ENCODE data around the gene TMEM154. TPM values are rescaled to one million over a fixed set of nuclear protein-coding genes. Genes with fewer than 3 reads are reported as not detected.

TMEM154 gene
- total RNA-seq, 1 experiment from 2014 or later: 3.6 TPM

DNA sequence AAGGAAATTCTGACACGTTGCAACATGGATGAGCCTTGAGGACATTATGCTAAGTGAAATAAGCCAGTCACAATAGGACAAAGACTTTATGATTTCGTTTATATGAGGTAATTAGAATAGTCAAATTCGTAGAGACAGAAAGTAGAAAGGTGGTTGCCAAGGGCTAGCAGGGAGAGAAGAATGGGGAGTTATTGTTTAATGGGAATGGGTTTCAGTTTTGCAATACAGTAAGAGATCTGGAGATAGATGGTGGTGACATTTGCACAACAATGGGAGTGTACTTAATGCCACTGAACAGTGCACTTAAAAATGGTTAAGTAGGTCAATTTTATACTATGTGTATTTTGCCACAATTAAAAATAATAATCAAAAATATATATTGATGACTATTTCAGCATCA, 43.4 kb upstream of the TMEM154 start:
- no peak overlapping the region for H3K9ac ChIP-seq (ENCODE audit: low read length)
- H2AFZ ChIP-seq (ENCODE audit: low read length): no peak overlapping the region
- no peak overlapping the region for H3K4me3 ChIP-seq (ENCODE audit: low read length)
- DNase-seq: no peak
- no peak overlapping the region for H3K27ac ChIP-seq (ENCODE audit: low read length)
- no peaks in the 10 kb centered on the region for H3K27me3 ChIP-seq (ENCODE audit: low read length)
- ChIA-PET POLR2A (ENCODE audit: unreplicated experiment) (no interaction called here), CTCF (no interaction called here)
- no peaks in the 10 kb centered on the region for H3K79me2 ChIP-seq (ENCODE audit: low read length)
- H3F3A ChIP-seq (ENCODE audit: low read length, unreplicated experiment): no peaks in the 10 kb centered on the region
- H3K36me3 ChIP-seq (ENCODE audit: low read depth, low read length): no peaks in the 10 kb centered on the region
- intact Hi-C loops (cut with micrococcal nuclease): no loop called here
- no peaks in the 10 kb centered on the region for H3K9me2 ChIP-seq (replicated peaks; ENCODE audit: low read length)
- no peaks in the 10 kb centered on the region for H3K9me3 ChIP-seq (ENCODE audit: low read length)
- H4K20me1 ChIP-seq (ENCODE audit: low read length): no peaks in the 10 kb centered on the region
- H3K4me2 ChIP-seq (ENCODE audit: low read length): no peak overlapping the region
- no TSS peak for BruUV-seq (replicated peaks)
- TF ChIP-seq EZH2 (IDR thresholded peaks at IDR 0.05; ENCODE audit: low read length, unreplicated experiment) (no peak), EZH2phosphoT487 (IDR thresholded peaks at IDR 0.05; ENCODE audit: borderline replicate concordance, low read length) (no peak)
- TF ChIP-seq, protein P1, sequence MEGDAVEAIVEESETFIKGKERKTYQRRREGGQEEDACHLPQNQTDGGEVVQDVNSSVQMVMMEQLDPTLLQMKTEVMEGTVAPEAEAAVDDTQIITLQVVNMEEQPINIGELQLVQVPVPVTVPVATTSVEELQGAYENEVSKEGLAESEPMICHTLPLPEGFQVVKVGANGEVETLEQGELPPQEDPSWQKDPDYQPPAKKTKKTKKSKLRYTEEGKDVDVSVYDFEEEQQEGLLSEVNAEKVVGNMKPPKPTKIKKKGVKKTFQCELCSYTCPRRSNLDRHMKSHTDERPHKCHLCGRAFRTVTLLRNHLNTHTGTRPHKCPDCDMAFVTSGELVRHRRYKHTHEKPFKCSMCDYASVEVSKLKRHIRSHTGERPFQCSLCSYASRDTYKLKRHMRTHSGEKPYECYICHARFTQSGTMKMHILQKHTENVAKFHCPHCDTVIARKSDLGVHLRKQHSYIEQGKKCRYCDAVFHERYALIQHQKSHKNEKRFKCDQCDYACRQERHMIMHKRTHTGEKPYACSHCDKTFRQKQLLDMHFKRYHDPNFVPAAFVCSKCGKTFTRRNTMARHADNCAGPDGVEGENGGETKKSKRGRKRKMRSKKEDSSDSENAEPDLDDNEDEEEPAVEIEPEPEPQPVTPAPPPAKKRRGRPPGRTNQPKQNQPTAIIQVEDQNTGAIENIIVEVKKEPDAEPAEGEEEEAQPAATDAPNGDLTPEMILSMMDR (conservative IDR thresholded peaks at IDR 0.05; ENCODE audit: low read depth, low read length): no peak
- no peak for ATAC-seq
- H3K4me1 ChIP-seq (ENCODE audit: insufficient read depth, low read length): peaks cover 11% of the 10 kb centered on the region; the same call in 1 of the 2 replicates

DNA sequence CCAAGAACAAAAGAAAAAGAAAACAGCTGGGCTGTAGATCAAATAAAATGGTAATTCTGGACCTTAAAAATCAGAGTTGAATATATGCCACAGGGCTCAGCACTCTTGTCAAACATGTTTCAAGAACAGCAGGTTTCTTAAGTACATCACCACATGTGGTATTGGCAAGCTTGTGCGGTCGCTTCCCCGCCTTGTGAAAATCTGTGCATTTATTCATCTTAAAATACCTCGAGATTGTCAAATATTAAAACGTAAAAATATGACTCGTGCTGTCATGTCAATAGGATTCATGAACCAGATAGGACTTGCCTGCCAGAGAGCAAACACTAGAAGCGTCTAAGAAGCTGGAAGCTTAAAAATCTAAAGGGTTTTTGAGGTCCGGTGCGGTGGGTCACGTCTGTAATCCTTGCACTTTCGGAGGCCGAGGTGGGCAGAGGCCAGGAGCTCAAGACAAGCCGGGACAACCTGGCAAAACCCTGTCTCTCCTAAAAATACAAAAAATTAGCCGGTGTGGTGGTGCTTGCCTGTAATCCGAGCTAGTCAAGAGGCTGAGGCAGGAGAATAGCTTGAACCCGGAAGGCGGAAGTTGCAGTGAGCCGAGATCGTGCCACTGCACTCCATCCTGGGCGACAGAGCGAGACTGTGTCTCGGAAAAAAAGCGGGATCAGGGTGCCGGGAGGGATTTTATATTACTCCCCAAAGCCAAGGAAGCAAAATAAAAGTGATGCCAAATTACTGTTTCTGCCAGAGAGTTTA, 40.2 kb upstream of the TMEM154 start:
- Histone ChIP-seq H3K4me2 (ENCODE audit: low read length) (peak overlapping the region; percentile 78), H3K9me3 (ENCODE audit: low read length) (no peaks in the 10 kb centered on the region), H3K27me3 (ENCODE audit: low read length) (no peaks in the 10 kb centered on the region), H3K4me1 (ENCODE audit: insufficient read depth, low read length) (peaks cover 11% of the 10 kb centered on the region; the same call in 1 of the 2 replicates), H3F3A (ENCODE audit: low read length, unreplicated experiment) (no peaks in the 10 kb centered on the region), H3K9me2 (replicated peaks; ENCODE audit: low read length) (no peaks in the 10 kb centered on the region), H3K79me2 (ENCODE audit: low read length) (no peaks in the 10 kb centered on the region), H3K9ac (ENCODE audit: low read length) (peak overlapping the region; percentile 39), H3K27ac (ENCODE audit: low read length) (no peak overlapping the region), H3K4me3 (ENCODE audit: low read length) (peak overlapping the region; percentile 58), H3K36me3 (ENCODE audit: low read depth, low read length) (no peaks in the 10 kb centered on the region), H4K20me1 (ENCODE audit: low read length) (no peaks in the 10 kb centered on the region), H2AFZ (ENCODE audit: low read length) (peak overlapping the region; percentile 92)
- CTCF ChIA-PET: interaction anchor here (0.6 to 1.0 kb wide), 2 partner anchors 79 to 284 kb away, joined by 3 read pairs; no protein-coding TSS in a partner anchor
- DNase-seq (peak; percentile 30), ATAC-seq (peak; percentile 46)
- TF ChIP-seq, protein P1 (conservative IDR thresholded peaks at IDR 0.05; ENCODE audit: low read depth, low read length): no peak
- no peak for TF ChIP-seq EZH2 (IDR thresholded peaks at IDR 0.05; ENCODE audit: low read length, unreplicated experiment)
- TF ChIP-seq EZH2phosphoT487 (IDR thresholded peaks at IDR 0.05; ENCODE audit: borderline replicate concordance, low read length): no peak
- no TSS peak for BruUV-seq (replicated peaks)
- intact Hi-C loops (cut with micrococcal nuclease): no loop called here
- POLR2A ChIA-PET (ENCODE audit: unreplicated experiment): no interaction called here

- DNase-seq (no peak), ATAC-seq (no peak)
- intact Hi-C loops (cut with micrococcal nuclease): no loop called here
- no peaks in the 10 kb centered on the region for H3K27me3 ChIP-seq (ENCODE audit: low read length)
- CTCF ChIA-PET: interaction anchor here (0.6 to 1.0 kb wide), 2 partner anchors 79 to 283 kb away, joined by 3 read pairs; no protein-coding TSS in a partner anchor
- H2AFZ ChIP-seq (ENCODE audit: low read length): peak overlapping the region; percentile 92; the same call in 1 of the 2 replicates
- no peaks in the 10 kb centered on the region for H3K9me3 ChIP-seq (ENCODE audit: low read length)
- no peak overlapping the region; the same call in 1 of the 2 replicates for H3K4me2 ChIP-seq (ENCODE audit: low read length)
- no peaks in the 10 kb centered on the region for H3K79me2 ChIP-seq (ENCODE audit: low read length)
- no peaks in the 10 kb centered on the region for H3F3A ChIP-seq (ENCODE audit: low read length, unreplicated experiment)
- H3K36me3 ChIP-seq (ENCODE audit: low read depth, low read length): no peaks in the 10 kb centered on the region
- TF ChIP-seq EZH2phosphoT487 (IDR thresholded peaks at IDR 0.05; ENCODE audit: borderline replicate concordance, low read length) (no peak), EZH2 (IDR thresholded peaks at IDR 0.05; ENCODE audit: low read length, unreplicated experiment) (no peak)
- TF ChIP-seq, protein P1 (conservative IDR thresholded peaks at IDR 0.05; ENCODE audit: low read depth, low read length): no peak
- H3K4me3 ChIP-seq (ENCODE audit: low read length): no peak overlapping the region
- BruUV-seq (replicated peaks): no TSS peak
- H3K9ac ChIP-seq (ENCODE audit: low read length): no peak overlapping the region
- no peak overlapping the region for H3K27ac ChIP-seq (ENCODE audit: low read length)
- no peaks in the 10 kb centered on the region for H3K9me2 ChIP-seq (replicated peaks; ENCODE audit: low read length)
- POLR2A ChIA-PET (ENCODE audit: unreplicated experiment): no interaction called here
- peaks cover 11% of the 10 kb centered on the region; the same call in 1 of the 2 replicates for H3K4me1 ChIP-seq (ENCODE audit: insufficient read depth, low read length)
- no peaks in the 10 kb centered on the region for H4K20me1 ChIP-seq (ENCODE audit: low read length)
These were observed 39.5 kb upstream of the TMEM154 start for GRCh38 chr4:152719291-152719690.

All from PC-3 (cell line).